Hematopoietic multipotent progenitor cell treated with erythropoietin and hydrocortisone succinate and interleukin-3 and kit ligand, for 15 days (in vitro differentiated cells): Measurements from ENCODE around the gene USP49.

Experiments
- DNase-seq: peaks from one replicate; pipeline ENCODE4 v3.0.0-alpha.2; 2015; ENCODE audit warnings: low spot score

The USP49 gene

DNA sequence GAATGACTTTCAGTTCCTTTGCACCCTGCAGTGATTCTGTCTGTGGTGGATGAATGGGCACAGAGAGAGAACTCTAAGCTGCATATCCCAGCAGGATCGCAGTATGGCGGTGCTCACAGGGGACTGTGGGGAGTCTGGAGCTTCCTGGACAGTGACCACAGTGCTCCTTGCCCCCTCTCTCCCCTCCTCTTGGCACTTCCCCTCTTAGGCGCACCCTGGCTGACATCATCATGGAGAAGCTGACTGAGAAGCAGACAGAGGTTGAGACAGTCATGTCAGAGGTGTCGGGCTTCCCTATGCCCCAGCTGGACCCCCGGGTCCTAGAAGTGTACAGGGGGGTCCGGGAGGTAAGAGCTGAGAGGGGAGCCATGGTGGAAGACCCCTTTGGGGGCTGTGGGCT, 34.7 kb upstream of the USP49 start:
- DNase-seq: no peak

DNA sequence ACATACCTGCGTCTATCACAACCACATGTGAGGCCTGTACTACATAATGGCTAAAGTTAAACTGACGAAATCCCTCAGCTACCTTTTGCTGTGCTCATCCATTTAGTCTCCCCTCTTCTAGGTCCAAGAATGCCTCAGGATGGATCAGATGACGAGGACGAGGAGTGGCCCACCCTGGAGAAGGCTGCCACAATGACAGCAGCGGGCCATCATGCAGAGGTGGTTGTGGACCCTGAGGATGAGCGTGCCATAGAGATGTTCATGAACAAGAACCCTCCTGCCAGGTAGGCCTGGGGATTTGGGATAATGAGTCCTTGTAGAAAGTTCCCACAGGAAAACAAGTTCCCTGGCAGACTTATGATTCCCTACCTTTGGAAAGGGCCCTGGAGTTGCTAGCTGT, 32.1 kb upstream of the USP49 start:
- DNase-seq: no peak

DNA sequence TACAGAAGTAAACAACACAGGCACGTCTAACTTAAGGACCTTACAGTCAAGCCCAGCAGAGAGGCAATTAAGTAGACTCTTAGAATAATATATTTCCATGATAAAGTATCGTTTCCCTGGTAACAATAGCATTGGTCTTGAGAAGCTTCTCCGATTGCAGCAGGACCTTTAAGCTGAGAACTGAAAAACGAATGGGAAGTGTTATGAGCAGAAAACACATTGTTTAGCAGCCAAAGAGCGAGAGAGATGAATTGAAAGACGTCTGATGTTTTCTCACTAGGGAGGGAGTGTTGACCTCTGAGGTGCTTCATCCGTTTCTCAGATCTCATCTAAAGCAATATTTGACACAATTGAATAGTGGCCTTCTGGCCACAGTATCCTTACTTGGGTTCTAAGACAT, 27.0 kb upstream of the USP49 start:
- no peak for DNase-seq

DNA sequence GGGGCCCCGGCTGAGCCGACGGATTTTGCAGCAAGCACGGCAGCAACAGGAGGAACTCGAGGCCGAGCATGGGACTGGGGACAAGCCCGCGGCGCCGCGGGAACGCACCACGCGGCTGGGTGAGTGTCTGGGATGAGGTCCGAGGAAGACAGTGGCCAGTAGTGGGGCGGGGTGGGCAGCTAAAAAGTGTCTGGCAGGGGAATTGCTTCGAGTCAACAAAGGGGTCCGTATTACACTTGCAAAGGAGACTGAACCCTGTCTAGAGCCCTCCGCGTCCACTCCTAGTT, 26.5 kb upstream of the USP49 start:
- no peak for DNase-seq

DNA sequence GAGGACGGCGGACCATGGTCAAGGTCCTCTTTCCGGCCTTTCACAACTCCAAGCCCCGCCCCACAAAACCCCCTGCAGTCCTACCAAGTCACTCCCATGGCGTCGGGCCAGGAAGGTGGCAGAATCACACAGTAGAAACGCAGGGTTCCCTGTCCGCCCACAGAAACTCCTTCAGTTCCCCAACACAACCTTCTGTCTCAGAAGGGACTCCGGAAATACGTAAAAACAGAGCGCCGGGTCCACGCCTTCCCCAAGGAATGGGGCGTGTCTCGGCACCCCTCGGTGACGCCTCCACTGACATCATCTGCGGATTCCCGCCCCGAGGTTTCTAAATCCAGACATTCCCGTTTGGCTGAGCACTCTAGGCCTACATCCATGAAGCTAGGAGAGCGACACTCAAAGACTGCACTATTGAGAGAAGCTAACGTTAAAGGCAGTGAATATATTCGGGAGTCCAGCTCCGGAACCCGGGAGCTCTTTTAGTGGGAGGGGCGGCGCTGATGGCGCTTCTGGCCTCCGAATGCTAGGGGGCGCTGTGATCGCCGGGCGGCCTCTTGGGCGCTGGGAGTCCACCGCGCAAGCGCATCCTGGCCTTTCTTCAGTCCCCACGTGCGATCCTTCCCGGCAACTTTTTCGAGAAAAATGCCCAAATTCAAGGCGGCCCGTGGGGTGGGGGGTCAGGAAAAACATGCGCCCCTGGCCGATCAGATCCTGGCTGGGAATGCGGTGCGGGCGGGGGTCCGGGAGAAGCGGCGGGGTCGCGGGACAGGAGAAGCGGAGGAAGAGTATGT, 25.9 kb upstream of the USP49 start, which contains the start of the genes BYSL and MED20:
Gene BYSL (plus strand): TSS at position 579 of the 791 bp plus-strand sequence. CDS start 64 bp downstream, at position 643.
Gene MED20 (minus strand): TSS at position 219 of the 791 bp plus-strand sequence. CDS start 121 bp downstream, at position 98.
- DNase-seq: peak; percentile 96

DNA sequence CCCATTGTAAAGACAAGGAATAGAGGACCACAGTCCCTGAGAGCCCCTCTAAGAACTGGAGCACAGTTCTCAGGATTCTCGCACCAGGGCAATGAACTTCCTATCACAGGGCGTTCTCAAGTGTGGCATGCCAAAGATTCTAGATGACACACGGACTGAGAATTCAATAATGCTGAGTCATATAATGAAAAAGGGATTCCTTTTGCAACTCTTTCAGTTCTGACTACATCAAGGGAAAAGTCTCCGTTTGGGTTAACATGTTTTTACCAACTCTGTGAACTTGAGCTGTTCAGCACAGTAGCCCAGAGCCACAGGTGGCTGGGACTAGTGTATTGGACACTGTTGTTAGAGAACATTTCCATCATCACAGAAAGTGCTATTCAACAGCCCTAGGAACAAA, 22.4 kb upstream of the USP49 start:
- peak; percentile 65 for DNase-seq

DNA sequence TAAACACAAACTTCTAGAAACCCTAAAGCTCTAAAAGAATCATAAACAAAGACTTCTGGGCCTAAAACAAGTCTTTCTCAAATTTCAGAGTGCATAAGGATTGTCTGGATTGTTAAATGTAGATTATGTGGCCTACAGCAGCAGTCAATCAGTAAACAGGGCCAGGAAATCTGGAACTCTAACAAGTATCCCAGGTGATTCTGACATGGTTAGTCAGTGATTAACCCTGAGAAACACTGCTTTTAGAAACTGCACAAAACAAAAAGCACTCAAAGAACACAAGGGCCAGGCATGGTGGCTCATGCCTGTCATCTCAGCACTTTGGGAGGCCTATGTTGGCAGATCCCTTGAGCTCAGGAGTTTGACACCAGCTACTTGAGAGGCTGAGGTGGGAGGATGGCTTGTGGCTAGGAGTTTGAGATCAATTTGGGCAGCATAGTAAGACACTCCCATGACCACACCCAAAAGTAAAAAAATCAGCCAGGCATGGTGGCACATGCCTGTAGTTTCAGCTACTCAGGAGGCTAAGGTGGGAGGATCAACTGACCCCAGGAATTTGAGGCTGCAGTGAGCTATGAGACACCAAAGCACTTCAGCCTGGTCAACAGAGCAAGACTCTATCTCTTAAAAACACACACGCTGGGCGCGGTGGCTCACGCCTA, 19.8 kb upstream of the USP49 start:
- peak; percentile 66 for DNase-seq

DNA sequence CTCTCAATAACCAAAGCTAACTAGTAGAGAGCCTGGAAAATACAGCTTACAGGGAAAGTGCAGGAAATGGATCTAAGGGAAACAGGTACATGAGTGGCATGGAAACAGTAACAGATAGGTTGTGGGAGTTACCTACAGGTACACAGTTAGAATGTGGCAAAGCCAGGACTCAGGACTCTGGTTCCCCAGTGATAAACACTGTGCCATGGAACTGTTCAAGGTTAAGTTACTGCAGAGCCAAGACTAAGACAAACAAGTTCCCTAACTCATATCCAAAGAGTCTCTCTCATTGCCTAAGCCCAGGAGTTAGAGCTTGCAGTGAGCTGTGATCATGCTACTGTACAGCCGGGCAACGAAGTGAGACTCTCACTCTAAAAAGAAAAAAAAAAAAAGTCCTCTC, 19.2 kb upstream of the USP49 start:
- no peak for DNase-seq

DNA sequence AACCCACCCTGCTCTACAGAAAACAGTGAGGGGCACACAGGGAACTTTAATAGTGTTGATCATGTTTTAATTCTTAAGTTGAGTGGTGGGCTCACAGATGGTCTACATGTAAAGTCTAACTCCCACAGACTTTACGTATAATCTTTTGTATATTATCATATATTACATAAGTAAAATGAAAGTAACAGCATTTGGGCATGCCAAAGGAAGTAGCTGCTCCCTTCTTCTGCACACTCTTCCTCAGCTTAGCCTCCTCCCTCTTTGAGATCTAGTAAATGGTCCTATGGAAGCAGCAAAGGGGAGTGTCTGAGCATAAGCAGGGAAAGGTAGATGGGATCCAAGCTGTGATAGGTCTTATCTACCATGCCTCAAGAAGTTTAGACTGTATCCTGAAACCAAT, 14.6 kb upstream of the USP49 start:
- DNase-seq: no peak

DNA sequence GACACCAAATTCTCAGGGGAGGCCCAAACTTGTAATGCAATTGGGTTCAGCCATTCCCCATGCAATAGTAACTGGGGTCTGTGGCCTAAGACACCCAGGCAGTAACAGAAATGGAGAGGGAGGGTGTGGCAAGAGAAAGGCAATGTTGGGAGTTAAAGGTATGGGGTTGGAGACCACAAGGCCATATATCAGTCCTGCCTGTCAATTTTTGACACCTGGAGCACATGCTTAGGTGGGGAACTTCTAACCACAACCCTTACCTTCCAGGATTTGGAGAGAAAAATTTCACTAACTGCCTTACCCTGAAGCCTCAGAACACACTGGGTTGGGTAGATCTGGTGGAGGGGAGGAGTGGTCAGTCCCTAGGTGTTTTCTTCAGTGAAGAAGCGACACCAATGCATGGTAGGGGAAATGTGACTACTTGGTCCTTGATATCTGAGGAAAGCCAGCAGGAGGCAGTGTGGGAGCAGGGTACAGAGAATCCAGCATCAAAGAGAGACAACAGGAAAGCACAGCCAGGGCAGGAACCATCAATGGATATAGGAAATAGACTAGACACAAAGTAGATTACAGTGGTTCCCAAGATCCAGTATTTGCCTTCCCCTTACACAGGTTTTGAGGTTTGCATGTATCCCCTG, 6.8 kb upstream of the USP49 start:
- DNase-seq: peak; percentile 71

DNA sequence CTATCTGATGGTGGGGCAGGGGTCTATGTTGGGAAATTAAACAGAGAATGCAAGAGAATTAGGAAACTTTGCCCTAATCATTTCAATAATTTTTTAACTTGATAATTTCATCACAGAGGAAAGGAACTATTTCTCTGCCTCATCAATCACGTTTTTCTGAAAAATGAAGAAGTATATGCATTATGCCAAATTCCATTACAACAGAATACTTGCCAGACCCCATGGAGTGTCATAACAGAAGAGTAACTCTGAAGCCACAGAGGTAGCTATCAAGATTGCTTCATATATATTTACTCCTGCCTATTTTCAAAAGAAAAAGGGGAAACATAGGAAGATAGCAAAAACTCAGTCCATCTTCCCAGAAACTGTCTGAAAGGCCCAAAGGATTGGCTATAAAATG, 5.7 kb upstream of the USP49 start:
- DNase-seq: no peak

DNA sequence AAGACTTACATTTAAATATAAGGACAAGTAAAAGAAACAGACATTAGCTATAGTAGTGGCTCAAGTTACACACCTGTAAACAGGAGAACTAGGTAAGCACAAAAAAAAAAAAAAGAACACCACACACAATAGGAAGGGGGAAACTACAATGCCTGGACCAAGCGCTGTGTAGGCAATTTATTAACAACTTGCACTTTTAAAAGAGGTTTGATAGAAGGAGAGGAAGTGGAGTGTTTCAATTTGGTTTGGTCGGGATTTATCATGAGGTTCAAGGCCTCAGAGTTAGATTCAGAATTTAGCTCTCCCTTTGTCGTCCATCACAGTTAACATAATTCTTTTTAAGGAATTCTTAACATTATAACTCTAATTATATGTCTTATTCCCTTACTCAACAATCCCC, 1.1 kb upstream of the USP49 start:
- DNase-seq: no peak

DNA sequence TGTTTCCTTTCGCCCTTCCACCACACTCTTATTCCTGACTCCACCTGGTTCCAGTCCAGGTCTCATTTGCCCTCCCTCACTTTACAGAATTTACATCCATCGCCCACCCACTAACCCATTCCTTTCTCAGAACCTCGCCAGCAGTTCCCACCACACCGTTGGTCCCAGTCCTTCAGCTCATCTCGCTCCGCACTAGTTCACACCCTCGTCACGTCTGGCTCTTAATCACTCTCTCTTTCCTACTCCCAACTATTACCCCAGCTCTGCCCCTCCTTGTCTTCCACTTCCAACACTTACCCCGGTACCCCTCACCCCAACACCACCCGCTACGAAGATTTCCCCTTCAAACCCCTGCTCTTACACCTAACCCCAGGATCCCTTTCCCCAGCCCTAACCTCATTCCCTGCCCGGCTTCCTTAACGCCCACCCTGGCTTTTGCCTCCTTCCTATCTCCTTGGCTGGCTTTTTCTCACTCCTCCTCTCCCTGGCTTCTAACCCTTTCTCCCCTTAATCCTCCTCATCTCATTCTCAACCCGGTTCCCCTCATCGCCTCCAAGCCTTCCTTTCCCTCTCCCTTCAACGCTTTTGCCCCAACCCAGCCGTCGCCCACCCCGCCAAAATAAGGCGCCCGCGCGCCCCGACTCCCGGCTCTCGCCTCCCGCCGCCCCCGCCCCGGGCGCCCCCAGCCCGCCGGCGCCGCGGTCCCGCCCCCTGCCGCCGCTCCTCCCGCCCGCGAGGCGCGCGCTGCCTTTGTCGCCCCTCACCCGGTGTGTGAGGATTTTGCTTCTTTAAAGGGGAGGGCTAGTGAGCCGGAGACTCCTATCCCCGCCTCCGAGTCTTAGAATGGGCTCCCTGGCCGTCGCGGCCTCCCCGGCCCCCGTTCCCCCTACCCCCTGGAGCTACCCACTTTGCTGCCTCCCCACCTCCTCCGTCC, 542 bp downstream of the USP49 start:
- no peak for DNase-seq

DNA sequence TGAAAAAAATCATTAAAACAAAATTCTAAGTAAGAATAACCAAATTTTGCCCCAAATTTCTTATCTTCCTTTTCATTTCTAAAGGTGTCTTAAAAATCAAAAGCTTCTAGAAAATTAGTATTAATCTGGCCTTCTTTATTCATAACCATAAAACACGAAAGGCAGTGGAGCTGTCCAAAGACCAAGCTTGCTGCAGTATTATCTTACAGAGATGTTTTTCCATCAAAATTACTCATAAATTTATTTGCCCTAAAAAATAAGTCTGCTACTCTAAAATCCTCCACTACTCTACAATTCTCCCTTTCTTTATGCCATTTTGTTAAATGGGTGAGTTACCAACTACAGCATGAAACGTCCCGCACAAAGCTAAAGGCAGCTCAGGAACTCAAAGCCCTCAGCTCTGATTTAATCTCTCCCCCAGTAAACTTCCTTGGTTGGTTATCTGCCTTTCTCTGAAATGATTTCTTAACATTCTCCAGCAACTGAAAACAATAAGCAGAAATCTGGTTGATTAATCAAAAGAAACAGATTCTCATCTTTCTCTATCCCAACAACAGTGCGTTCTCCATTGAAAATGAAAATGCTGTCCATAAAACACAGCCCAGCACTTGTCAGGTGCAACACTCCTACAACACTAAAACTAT, 2.1 kb downstream of the USP49 start:
- no peak for DNase-seq

DNA sequence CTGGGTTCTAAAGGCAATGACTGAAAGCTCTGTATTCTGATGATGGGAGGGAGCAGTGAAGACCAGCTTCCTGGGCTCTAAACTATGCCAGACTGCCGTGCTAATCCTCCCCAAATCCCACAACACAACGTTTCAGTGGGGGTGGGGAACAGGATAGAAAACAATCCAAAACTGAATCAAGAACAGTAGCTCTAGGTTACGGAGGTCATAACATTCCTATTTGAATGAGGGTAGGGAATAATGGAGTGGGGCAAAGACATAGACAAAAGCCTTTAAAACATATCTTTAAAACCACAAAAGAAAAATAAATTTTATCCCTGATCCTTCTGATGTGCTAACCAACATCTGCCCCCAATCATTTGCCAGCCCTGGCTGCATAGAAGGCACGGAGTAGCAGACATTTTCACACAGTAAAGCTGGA, 7.8 kb downstream of the USP49 start:
- no peak for DNase-seq

DNA sequence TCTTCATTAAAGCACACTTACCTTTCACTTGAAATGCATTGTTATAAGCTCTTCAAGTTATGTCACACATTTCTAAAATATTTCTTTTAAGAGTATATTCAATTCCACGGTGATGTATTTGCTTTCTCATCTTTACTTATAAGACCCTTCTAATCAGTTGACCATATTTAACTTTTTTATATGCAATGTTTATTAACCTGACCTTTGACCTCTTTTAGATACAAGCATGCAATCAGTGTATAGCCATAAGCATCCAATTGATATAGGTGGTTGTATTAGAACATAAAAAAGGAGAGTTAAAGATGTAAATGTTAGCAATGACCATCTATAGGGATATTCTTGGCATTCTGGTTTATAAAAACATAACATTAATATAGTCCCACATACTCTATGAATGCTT, 9.2 kb downstream of the USP49 start:
- DNase-seq: no peak

DNA sequence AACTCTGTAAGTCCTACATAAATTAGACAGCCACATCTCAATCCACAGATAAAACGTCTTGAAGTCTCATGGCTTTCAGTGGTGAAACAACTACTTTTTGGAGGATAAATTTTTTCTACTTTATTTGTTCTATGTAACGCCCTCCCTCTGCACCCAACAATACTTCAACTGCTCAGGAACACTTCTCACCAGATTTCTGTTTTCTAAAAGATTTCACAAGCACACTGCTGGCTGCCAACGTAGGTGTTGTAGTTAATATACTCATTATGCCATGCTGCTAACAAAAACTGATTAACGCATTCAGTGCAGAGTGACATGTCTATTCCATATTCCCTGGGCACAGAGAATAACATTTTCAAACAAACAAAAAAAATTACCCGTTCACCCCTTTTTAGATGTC, 10.2 kb downstream of the USP49 start:
- no peak for DNase-seq

DNA sequence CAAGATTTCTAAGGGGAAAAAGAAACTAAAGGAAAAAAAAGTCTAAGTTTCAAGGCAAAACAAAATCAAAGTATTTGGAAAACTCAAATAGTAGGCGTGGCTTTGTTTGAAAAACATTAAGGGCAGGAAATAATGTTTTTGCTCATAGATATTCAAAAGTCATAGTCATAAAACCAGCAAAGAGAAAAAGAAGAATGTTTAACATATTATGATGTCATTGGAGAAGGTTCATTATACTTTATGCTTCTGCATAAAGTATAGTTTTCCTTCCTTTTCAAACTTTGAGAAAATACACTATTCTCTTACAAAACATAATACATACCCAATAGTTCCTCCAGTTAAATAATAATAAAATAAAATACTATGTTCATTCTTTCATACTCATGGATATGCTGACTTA, 13.7 kb downstream of the USP49 start:
- DNase-seq: no peak

DNA sequence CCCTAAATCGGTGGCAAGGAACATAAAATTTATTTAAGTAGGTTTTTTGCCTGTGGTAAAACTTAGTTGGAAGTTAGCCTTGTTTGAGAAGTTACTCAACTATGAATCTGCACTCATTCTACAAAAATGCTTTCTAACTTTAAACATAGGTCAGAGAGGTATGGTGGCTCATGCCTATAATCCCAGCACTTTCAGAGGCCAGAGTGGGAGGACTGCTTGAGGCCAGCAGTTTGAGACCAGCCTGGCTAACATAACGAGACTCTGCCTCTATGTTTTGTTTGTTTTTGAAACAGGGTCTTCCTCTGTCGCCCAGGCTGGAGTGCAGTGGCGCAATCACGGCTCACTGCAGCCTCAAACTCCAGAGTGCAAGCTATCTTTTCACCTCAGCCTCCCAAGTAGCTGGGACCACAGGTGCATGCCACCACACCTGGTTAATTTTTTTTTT, 16.2 kb downstream of the USP49 start:
- DNase-seq: no peak

DNA sequence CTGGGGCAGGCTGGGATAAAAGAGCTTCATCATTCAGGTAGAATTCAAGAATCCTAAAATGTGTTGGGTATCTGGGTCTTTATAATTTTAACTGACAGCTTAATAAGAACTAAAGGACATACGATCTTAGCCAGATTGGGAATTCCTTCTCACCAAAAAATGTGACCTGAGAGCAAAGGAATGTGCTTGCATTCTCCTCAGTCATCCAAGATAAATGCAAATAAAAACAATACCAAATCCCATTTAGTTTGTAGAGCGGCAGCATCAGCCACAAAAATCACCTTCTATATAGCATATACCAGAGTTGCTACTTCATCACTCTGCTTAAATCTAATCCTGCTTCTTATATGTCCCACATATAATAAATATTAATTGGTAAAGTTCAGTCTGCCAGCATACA, 16.9 kb downstream of the USP49 start:
- no peak for DNase-seq

DNA sequence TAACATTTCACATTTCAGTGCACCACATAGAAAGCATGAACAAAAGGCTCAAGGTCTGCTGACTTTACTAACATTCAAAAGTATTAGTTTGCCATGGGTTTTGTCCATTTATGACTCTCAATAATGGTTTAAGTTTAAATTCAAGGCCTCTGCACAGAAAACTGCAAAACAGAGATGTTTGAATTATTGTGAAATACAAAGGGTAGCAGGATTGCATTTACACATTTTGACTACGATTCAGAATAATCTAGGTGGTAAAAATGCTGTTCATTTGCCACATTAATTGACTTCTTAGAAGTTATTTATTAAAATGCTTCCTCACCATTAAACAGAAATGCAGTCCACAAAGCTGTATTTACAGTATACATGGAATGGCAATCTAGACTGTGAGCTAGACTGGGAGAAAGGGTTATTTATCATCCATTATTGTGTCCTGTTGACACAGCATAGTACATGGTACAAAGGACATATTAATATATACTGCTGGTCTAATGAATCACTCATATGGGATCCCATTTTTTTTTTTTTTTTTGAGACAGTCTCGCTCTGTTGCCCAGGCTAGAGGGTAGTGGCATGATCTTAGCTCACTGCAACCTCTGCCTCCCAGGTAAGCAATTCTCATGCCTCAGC, 18.0 kb downstream of the USP49 start:
- no peak for DNase-seq
